Keratinocyte (primary cell): ENCODE results near the gene GPR158.

Experiments used
- CTCF ChIP-seq, 3 experiments: IDR thresholded peaks in 1 of 3; conservative IDR thresholded peaks in 1 of 3; optimal IDR thresholded peaks in 1 of 3; 2 replicates in 2 of 3; 3 replicates in 1 of 3; pipeline versions ENCODE3 to v1.5.1; 2011; ENCODE audit warnings: low read length in 3 of 3, mild to moderate bottlenecking in 3 of 3, moderate library complexity in 2 of 3, control low read depth in 1 of 3, inconsistent platforms in 1 of 3; ENCODE audit not compliant: insufficient read depth in 2 of 3; ENCODE audit errors: extremely low read depth in 1 of 3
- EZH2 ChIP-seq: IDR thresholded peaks from one replicate; pipeline ENCODE4 v1.6.1; 2012; ENCODE audit warnings: inconsistent platforms, mild to moderate bottlenecking, low read length, moderate library complexity

DNA sequence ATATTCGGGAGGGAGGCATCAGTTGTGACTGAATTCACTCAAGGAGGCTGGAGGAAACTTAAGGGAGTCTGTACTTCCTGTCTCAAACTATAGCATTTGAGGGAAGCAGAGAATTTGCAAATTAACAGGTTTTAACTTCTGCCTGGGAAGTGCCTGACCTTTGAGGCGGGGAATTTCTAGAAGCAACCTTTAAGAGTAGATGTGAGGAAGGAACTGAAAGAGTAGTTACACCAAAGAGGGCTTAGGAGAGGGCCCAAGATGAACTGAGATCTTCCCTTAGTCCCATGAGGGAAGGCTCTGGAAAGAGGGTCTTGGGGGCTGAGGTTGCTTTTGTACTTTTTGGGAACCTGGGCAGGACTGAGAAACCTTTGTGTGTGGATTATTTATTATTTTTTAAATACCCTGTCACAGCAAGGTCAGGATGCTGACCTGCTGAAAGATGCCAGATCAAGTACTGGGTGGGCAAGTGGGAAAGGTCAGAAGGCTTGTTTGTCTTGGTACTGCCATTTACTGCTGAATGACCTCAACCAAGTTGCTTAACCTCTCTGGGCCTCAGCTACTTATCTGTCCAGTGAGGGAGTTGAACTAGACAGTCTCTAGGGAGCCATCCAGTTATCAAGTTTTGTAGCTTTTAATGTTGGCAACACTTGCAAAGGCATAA, 2.4 kb downstream of the GPR158 start:
- TF ChIP-seq CTCF (optimal IDR thresholded peaks at IDR 0.05 in 1 of 3, IDR thresholded peaks at IDR 0.05 in 1 of 3, conservative IDR thresholded peaks at IDR 0.05 in 1 of 3; ENCODE audit: extremely low read depth in 1 of 3, insufficient read depth in 2 of 3, low read length in 3 of 3) (no peak), EZH2 (no peak)
